Measurements from ENCODE around the gene JAZF1. TPM values are rescaled to one million over a fixed set of nuclear protein-coding genes. Genes with fewer than 3 reads are reported as not detected.

The JAZF1 gene
- total and polyA plus RNA-seq, 9 of the 15 experiments (the other 6 are each of a cell fraction or from before 2014, with no cell fraction given): 0.04 to 0.64 (median 0.11) TPM; not detected in 3

- no peak for TF ChIP-seq THRB (CRISPR knock-in tag; conservative IDR thresholded peaks at IDR 0.05)
These were observed 47.4 kb downstream of the JAZF1 start (continued) for GRCh38 chr7:28132959-28133870.

GRCh38 chr7:28130277-28130676 is 50.3 kb downstream of the JAZF1 start:
- no TSS peak for BruUV-seq (replicated peaks)
- TF ChIP-seq ARID2 (IDR thresholded peaks at IDR 0.05) (no peak), TFAM (CRISPR knock-in tag; conservative IDR thresholded peaks at IDR 0.05) (no peak), ARID3B (CRISPR knock-in tag; IDR thresholded peaks at IDR 0.05; ENCODE audit: borderline replicate concordance) (no peak), KDM4B (IDR thresholded peaks at IDR 0.05; ENCODE audit: borderline replicate concordance in 2 of 2, low read depth in 1 of 2) (no peak)
- intact Hi-C loops (cut with micrococcal nuclease): no loop called here
- no peak for FAIRE-seq
- ATAC-seq: no peak
- no peak overlapping the region for H2AFZ ChIP-seq (ENCODE audit: low read depth, low read length)
- no peak overlapping the region for H3K9ac ChIP-seq (ENCODE audit: insufficient read depth in 1 of 2, low read depth in 2 of 2, low read length in 2 of 2)
- WGBS (ENCODE audit: insufficient coverage, low coverage, missing lambda C conversion rate): 14% methylated on average over 3 of the region's 3 CpGs
- 0 out of 5 replicates have a peak, but pooled peaks cover 0 to 2% of the 10 kb centered on the region in 2 experiments for H3K27me3 ChIP-seq (ENCODE audit: control insufficient read depth in 2 of 2, insufficient read depth in 2 of 2, low read length in 2 of 2)
- CTCF ChIA-PET (ENCODE audit: low intra/inter-chr PET ratio): no interaction called here
- H3K4me1 ChIP-seq (replicated peaks in 1 of 2; ENCODE audit: control insufficient read depth in 2 of 2, insufficient read depth in 2 of 2, low read length in 2 of 2): peaks cover 0 to 7% of the 10 kb centered on the region in 2 experiments; a peak in 2 of 5 replicates
- POLR2A ChIA-PET: no interaction called here
- H3K36me3 ChIP-seq (ENCODE audit: control insufficient read depth, insufficient read depth, low read length): no peaks in the 10 kb centered on the region
- H3K79me2 ChIP-seq (ENCODE audit: control insufficient read depth, insufficient read depth, low read length): no peaks in the 10 kb centered on the region
- H3K9me3 ChIP-seq (replicated peaks; ENCODE audit: control insufficient read depth, insufficient read depth, low read depth, low read length): no peaks in the 10 kb centered on the region
- H3K9me1 ChIP-seq (ENCODE audit: control insufficient read depth, insufficient read depth, low read length): no peaks in the 10 kb centered on the region
- H3K27ac ChIP-seq (ENCODE audit: extremely low read depth, low read depth, low read length): no peak overlapping the region
- in situ Hi-C loops (cut with MboI): no loop called here
- H4K20me1 ChIP-seq (replicated peaks; ENCODE audit: control insufficient read depth, insufficient read depth, low read length): no peaks in the 10 kb centered on the region
- no peak overlapping the region for H3K4me3 ChIP-seq
- DNase-seq (ENCODE audit: extremely low read depth in 1 of 4, low spot score in 3 of 4): no peak
- no peak overlapping the region for H3K4me2 ChIP-seq (ENCODE audit: insufficient read depth, low read length)

Measured in K562 (cell line).